Keratinocyte (primary cell): ENCODE measurements around the gene IL10RA. TPM values are rescaled to one million over a fixed set of nuclear protein-coding genes. Genes with fewer than 3 reads are reported as not detected.

ENCODE experiments used
- DNase-seq: peaks from one replicate; pipeline ENCODE4 v3.0.0-alpha.2; 2011; ENCODE audit warnings: low read depth, missing footprints, low spot score
- FAIRE-seq: peaks from 2 replicates; lab custom pipeline; 2011; peaks lifted over from hg19 to GRCh38; lab: Jason Lieb, UNC
- H2AFZ ChIP-seq: 2 replicates; pipeline ENCODE4 v1.6.0; 2012; ENCODE audit warnings: low read length, control low read depth, inconsistent platforms; ENCODE audit not compliant: control insufficient read depth
- H3K27ac ChIP-seq: 2 replicates; pipeline ENCODE4 v1.5.1; 2011; ENCODE audit warnings: low read length; ENCODE audit not compliant: control insufficient read depth, insufficient read depth
- H3K27me3 ChIP-seq: 3 replicates; pipeline ENCODE4 v1.6.0; 2011; ENCODE audit warnings: low read length; ENCODE audit not compliant: control insufficient read depth, insufficient read depth; ENCODE audit errors: extremely low read depth
- H3K36me3 ChIP-seq, 2 experiments: 2 replicates in 1 of 2; 3 replicates in 1 of 2; pipeline ENCODE4 v1.5.1; 2011; ENCODE audit warnings: low read length in 2 of 2, mild to moderate bottlenecking in 1 of 2; ENCODE audit not compliant: control insufficient read depth in 2 of 2, insufficient read depth in 2 of 2; ENCODE audit errors: extremely low read depth in 1 of 2
- H3K4me1 ChIP-seq: 3 replicates; pipeline ENCODE4 v1.5.1; 2011; ENCODE audit warnings: low read length; ENCODE audit not compliant: control insufficient read depth, insufficient read depth; ENCODE audit errors: extremely low read depth
- H3K4me2 ChIP-seq: 3 replicates; pipeline ENCODE4 v1.6.0; 2011; ENCODE audit warnings: low read depth, low read length; ENCODE audit not compliant: control insufficient read depth, insufficient read depth; ENCODE audit errors: extremely low read depth
- H3K4me3 ChIP-seq, 3 experiments: fragments of 200-600 bp in 1 of 3; sonication (generic) in 1 of 3; 2 replicates in 2 of 3; 3 replicates in 1 of 3; pipeline ENCODE4 v1.5.1; 2011 to 2016; ENCODE audit warnings: low read length in 3 of 3, mild to moderate bottlenecking in 3 of 3, control low read depth in 2 of 3, inconsistent platforms in 1 of 3, low read depth in 1 of 3, mixed read lengths in 1 of 3, mixed run types in 1 of 3, moderate library complexity in 1 of 3; ENCODE audit not compliant: control insufficient read depth in 2 of 3, insufficient read depth in 2 of 3; ENCODE audit errors: extremely low read depth in 1 of 3
- H3K79me2 ChIP-seq: 2 replicates; pipeline ENCODE4 v1.6.0; 2012; ENCODE audit warnings: low read length; ENCODE audit not compliant: control insufficient read depth, insufficient read depth
- H3K9ac ChIP-seq: 3 replicates; pipeline ENCODE4 v1.6.0; 2011; ENCODE audit warnings: low read length; ENCODE audit not compliant: control insufficient read depth, insufficient read depth; ENCODE audit errors: extremely low read depth
- H3K9me1 ChIP-seq: 3 replicates; pipeline ENCODE4 v1.6.0; 2011; ENCODE audit warnings: low read length; ENCODE audit not compliant: control insufficient read depth, insufficient read depth; ENCODE audit errors: extremely low read depth
- H3K9me3 ChIP-seq: 2 replicates; pipeline ENCODE4 v1.5.1; 2012; ENCODE audit warnings: low read depth, low read length; ENCODE audit not compliant: control insufficient read depth
- H4K20me1 ChIP-seq: 3 replicates; pipeline ENCODE4 v1.6.0; 2011; ENCODE audit warnings: low read length; ENCODE audit not compliant: control insufficient read depth, insufficient read depth; ENCODE audit errors: extremely low read depth
- EZH2 ChIP-seq: IDR thresholded peaks from one replicate; pipeline ENCODE4 v1.6.1; 2012; ENCODE audit warnings: inconsistent platforms, mild to moderate bottlenecking, low read length, moderate library complexity
- dilution Hi-C: fragments of 300-500 bp; cut with MboI; formaldehyde crosslinking; loops from one replicate; pipeline ENCODE4 v1.7.0; 2020; ENCODE audit warnings: low sequenced_read_pairs; ENCODE audit not compliant: extremely low pct_ligation_motif_present
- polyA plus RNA-seq, 5 experiments: library from polyadenylated mRNA; depleted of rRNA in 3 of 5; stranded (reverse) in 3 of 5; stranded (forward) in 1 of 5; unstranded in 1 of 5; fragments of >200 nt; gene quantifications; 1 replicate in 1 of 5; 2 replicates in 3 of 5; 3 replicates in 1 of 5; pipeline versions ENCODE4 v1.2.1 to v1.2.3, GENCODE V29; 2011 to 2012; ENCODE audit warnings: missing spikeins in 2 of 5, low read depth in 1 of 5, low replicate concordance in 1 of 5
- TF ChIP-seq, protein P1 (sequence below), 3 experiments: IDR thresholded peaks in 1 of 3; conservative IDR thresholded peaks in 1 of 3; optimal IDR thresholded peaks in 1 of 3; 2 replicates in 2 of 3; 3 replicates in 1 of 3; pipeline versions ENCODE3 to v1.5.1; 2011; ENCODE audit warnings: low read length in 3 of 3, mild to moderate bottlenecking in 3 of 3, moderate library complexity in 2 of 3, control low read depth in 1 of 3, inconsistent platforms in 1 of 3; ENCODE audit not compliant: insufficient read depth in 2 of 3; ENCODE audit errors: extremely low read depth in 1 of 3

The IL10RA gene
- polyA plus RNA-seq, 1 donor (not counting 4 experiments of a cell fraction or from before 2014, with no cell fraction given) = 0.04 TPM

DNA sequence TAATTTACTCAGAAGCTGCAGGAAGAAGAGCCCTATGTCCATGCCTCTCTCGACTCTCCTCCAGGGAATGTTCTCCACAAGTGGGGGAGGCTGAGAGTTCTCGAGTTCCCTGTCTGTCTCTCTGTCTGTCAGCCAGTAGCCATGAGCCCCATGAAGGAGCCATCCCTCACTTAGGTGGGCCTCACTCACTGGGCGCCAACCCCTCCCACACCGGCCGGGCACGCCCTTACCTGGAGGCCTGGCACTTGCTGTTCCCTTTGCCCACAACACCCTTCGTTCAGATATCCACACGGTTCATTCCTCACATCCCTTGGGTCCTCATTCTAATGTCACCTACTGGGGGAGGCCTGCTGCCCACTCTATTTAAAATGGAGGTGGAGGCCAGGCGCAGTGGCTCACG is 14.2 kb upstream of the IL10RA start:
- H3K79me2 ChIP-seq = no peaks in the 10 kb centered on the region
- no peak overlapping the region for H3K27ac ChIP-seq
- no peak overlapping the region for H3K4me3 ChIP-seq
- H2AFZ ChIP-seq = no peak overlapping the region
- DNase-seq = no peak
- dilution Hi-C loops = no loop called here
- no peak for FAIRE-seq
- H3K4me1 ChIP-seq = peaks cover 5% of the 10 kb centered on the region
- H3K9ac ChIP-seq = no peak overlapping the region
- H3K4me2 ChIP-seq = no peak overlapping the region
- TF ChIP-seq EZH2 = no peak
- TF ChIP-seq, protein P1, sequence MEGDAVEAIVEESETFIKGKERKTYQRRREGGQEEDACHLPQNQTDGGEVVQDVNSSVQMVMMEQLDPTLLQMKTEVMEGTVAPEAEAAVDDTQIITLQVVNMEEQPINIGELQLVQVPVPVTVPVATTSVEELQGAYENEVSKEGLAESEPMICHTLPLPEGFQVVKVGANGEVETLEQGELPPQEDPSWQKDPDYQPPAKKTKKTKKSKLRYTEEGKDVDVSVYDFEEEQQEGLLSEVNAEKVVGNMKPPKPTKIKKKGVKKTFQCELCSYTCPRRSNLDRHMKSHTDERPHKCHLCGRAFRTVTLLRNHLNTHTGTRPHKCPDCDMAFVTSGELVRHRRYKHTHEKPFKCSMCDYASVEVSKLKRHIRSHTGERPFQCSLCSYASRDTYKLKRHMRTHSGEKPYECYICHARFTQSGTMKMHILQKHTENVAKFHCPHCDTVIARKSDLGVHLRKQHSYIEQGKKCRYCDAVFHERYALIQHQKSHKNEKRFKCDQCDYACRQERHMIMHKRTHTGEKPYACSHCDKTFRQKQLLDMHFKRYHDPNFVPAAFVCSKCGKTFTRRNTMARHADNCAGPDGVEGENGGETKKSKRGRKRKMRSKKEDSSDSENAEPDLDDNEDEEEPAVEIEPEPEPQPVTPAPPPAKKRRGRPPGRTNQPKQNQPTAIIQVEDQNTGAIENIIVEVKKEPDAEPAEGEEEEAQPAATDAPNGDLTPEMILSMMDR (optimal IDR thresholded peaks at IDR 0.05 in 1 of 3, IDR thresholded peaks at IDR 0.05 in 1 of 3, conservative IDR thresholded peaks at IDR 0.05 in 1 of 3; ENCODE audit: extremely low read depth in 1 of 3, insufficient read depth in 2 of 3, low read length in 3 of 3) = no peak
- H3K27me3 ChIP-seq = peaks cover 5% of the 10 kb centered on the region
- H3K9me3 ChIP-seq = no peaks in the 10 kb centered on the region
- no peaks in the 10 kb centered on the region for H4K20me1 ChIP-seq
- H3K36me3 ChIP-seq = no peaks in the 10 kb centered on the region
- no peaks in the 10 kb centered on the region for H3K9me1 ChIP-seq

DNA sequence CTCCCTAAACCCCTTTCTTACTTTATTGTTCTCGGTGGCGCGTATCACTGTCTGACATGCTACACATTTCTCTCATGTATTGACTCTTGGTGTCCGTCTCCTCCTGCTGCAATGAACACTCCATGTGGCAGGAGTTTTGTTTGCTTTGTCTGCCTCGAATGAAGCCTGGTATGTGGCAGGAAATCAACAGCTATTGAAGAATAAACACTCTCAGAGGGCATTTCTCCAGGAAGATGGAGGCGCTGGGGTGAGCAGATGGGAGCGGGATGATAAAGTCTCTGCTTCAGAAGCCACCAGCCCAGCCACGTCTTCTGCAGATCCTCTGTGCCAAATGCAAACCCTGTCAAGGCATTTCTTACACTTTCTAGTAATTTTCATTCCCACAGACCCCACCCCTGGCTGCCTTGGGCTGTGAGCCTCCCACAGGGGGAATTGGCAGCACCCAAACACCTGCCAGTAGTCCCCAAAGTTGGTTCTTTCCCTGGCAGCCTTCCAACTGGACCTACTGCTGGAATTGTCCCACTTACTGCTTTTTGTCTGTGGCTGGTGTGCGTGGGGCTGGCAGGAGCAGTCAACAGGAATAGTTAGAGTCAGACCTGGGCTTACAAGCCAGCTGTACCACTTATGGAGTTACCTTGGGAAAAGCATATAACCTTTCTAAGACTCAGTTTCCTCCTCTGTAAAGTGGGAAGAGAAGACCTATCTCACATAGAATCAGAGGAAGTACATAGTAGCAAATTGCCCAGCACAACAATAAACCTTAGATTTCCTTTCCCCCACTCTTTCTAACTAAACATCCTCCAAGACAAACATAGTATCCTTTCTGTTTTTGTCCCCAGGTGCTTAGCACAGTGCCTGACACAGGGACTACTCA is 13.3 kb upstream of the IL10RA start:
- FAIRE-seq = no peak
- H3K4me1 ChIP-seq = peaks cover 5% of the 10 kb centered on the region
- no peak overlapping the region for H3K27ac ChIP-seq
- no peak overlapping the region for H3K4me3 ChIP-seq
- no peak overlapping the region for H3K9ac ChIP-seq
- H3K4me2 ChIP-seq = no peak overlapping the region
- H3K9me3 ChIP-seq = no peaks in the 10 kb centered on the region
- no peaks in the 10 kb centered on the region for H3K36me3 ChIP-seq
- no peak for TF ChIP-seq EZH2
- TF ChIP-seq, protein P1 (optimal IDR thresholded peaks at IDR 0.05 in 1 of 3, IDR thresholded peaks at IDR 0.05 in 1 of 3, conservative IDR thresholded peaks at IDR 0.05 in 1 of 3; ENCODE audit: extremely low read depth in 1 of 3, insufficient read depth in 2 of 3, low read length in 3 of 3) = no peak
- H3K79me2 ChIP-seq = no peaks in the 10 kb centered on the region
- no peaks in the 10 kb centered on the region for H4K20me1 ChIP-seq
- peaks cover 5% of the 10 kb centered on the region for H3K27me3 ChIP-seq
- dilution Hi-C loops = no loop called here
- H3K9me1 ChIP-seq = no peaks in the 10 kb centered on the region
- H2AFZ ChIP-seq = no peak overlapping the region
- no peak for DNase-seq
